ENCODE measurements around the gene ARL13A.

DNA sequence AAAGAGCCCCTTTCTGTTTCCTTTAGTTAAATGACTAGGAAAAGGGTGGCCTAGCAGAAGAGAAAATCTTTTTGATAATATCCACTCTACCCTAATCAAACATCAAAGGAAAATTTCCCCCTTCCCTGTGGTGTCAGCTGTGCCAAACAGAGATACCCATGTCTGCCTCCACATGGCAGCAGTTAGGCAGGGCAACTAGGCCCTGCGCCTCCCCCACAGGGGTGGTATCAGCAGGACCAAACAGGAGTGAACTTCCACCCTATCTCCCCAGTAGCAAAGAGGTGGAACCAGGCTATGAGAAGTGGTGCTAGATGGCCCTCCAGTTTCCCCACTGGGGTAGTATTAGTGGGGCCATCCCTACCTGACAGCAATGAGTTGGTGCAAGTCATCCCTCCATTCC is 21.0 kb upstream of the ARL13A start:
- TF ChIP-seq EZH2phosphoT487 (IDR thresholded peaks at IDR 0.05; ENCODE audit: insufficient read depth, low read depth): no peak
- TF ChIP-seq EZH2 (IDR thresholded peaks at IDR 0.05; ENCODE audit: insufficient read depth, poor library complexity, severe bottlenecking): no peak
